WERI-Rb-1 (cell line): ENCODE results near the gene ABCB4.
A peak's percentile ranks its signal among the peaks of the same experiment; 100 is the strongest.

Experiments
- DNase-seq: peaks from one replicate; pipeline ENCODE4 v3.0.0-alpha.2; 2020
- H3K27ac ChIP-seq: fragments of 250-450 bp; sonication (Bioruptor Pico); 2 replicates; pipeline ENCODE4 v1.5.1; 2020; ENCODE audit warnings: mild to moderate bottlenecking, moderate library complexity
- H3K27me3 ChIP-seq: fragments of 250-450 bp; sonication (Bioruptor Pico); 2 replicates; pipeline ENCODE4 v1.5.1; 2021; ENCODE audit warnings: mild to moderate bottlenecking, low read depth, moderate library complexity; ENCODE audit not compliant: insufficient read depth, severe bottlenecking
- H3K36me3 ChIP-seq: fragments of 250-450 bp; sonication (Bioruptor Pico); 2 replicates; pipeline ENCODE4 v1.5.1; 2020; ENCODE audit warnings: mild to moderate bottlenecking, moderate library complexity
- H3K4me3 ChIP-seq: 2 replicates; pipeline ENCODE4 v1.5.1; 2011; ENCODE audit warnings: low read depth, mild to moderate bottlenecking, control low read depth, low read length
- H3K9me3 ChIP-seq: fragments of 250-450 bp; sonication (Bioruptor Pico); 2 replicates; pipeline ENCODE4 v1.5.1; 2021; ENCODE audit warnings: mild to moderate bottlenecking, moderate library complexity; ENCODE audit not compliant: severe bottlenecking
- TF ChIP-seq, protein P1 (sequence below): IDR thresholded peaks from 2 replicates; pipeline ENCODE4 v1.5.1; 2011; ENCODE audit warnings: low read depth, mild to moderate bottlenecking, control low read depth, inconsistent platforms, low read length

Gene ABCB4

GRCh38 chr7:87505557-87506245 is 30.2 kb upstream of the ABCB4 start:
- no peaks in the 10 kb centered on the region for H3K27me3 ChIP-seq
- no peaks in the 10 kb centered on the region for H3K36me3 ChIP-seq
- H3K4me3 ChIP-seq, result no peak overlapping the region
- H3K27ac ChIP-seq, result peak overlapping the region; percentile 33
- DNase-seq, result no peak
- TF ChIP-seq, protein P1, sequence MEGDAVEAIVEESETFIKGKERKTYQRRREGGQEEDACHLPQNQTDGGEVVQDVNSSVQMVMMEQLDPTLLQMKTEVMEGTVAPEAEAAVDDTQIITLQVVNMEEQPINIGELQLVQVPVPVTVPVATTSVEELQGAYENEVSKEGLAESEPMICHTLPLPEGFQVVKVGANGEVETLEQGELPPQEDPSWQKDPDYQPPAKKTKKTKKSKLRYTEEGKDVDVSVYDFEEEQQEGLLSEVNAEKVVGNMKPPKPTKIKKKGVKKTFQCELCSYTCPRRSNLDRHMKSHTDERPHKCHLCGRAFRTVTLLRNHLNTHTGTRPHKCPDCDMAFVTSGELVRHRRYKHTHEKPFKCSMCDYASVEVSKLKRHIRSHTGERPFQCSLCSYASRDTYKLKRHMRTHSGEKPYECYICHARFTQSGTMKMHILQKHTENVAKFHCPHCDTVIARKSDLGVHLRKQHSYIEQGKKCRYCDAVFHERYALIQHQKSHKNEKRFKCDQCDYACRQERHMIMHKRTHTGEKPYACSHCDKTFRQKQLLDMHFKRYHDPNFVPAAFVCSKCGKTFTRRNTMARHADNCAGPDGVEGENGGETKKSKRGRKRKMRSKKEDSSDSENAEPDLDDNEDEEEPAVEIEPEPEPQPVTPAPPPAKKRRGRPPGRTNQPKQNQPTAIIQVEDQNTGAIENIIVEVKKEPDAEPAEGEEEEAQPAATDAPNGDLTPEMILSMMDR, result no peak
- H3K9me3 ChIP-seq, result no peaks in the 10 kb centered on the region

GRCh38 chr7:87505122-87505521 is 29.6 kb upstream of the ABCB4 start:
- H3K9me3 ChIP-seq, result no peaks in the 10 kb centered on the region
- TF ChIP-seq, protein P1, result no peak
- H3K27ac ChIP-seq, result peak overlapping the region; percentile 33; the same call in 1 of the 2 replicates

DNA sequence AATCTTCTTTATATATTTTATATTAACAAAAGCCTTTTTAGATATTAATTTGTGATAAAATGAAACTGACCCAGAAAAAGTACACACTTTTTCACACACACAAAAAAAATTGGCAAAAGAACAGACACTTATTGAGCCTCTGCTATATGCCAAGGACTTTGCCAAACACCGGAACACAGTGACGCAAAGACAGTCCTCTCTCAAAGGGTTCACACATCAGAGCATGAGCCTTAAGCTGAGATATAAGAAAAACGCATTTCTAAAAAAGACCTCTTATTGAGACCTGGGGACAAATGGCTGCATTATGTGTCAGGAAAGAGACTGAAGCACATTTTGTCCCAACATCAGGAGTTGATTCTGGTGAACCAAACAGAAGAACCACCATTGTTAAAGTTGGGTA is 24.0 kb upstream of the ABCB4 start:
- Histone ChIP-seq H3K36me3 (no peaks in the 10 kb centered on the region), H3K4me3 (no peak overlapping the region), H3K27me3 (no peaks in the 10 kb centered on the region), H3K27ac (no peak overlapping the region), H3K9me3 (no peaks in the 10 kb centered on the region)
- no peak for DNase-seq
- TF ChIP-seq, protein P1, result no peak

More at GRCh38 chr7:87505122-87505521, 29.6 kb upstream of the ABCB4 start:
- no peaks in the 10 kb centered on the region for H3K36me3 ChIP-seq
- no peak overlapping the region for H3K4me3 ChIP-seq
- DNase-seq, result no peak
- H3K27me3 ChIP-seq, result no peaks in the 10 kb centered on the region

DNA sequence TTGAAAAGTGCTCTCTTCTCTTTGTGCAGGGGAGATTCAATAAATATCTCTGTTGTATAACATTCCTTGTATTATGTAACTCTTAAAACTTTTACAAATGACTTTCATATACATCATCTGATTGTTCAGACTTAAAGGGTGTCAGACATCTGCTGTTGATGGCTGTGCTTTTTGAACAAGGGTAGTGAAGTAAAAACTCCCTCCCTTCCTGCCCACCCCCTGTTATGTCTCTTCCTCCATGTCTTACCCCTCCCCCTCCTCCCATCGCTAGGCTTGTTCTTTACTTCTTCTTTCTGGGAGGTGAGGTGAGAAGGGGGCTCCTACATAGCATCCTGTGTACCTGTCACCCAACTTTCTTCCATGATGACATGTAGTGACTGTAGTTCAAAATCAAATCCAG is 23.4 kb upstream of the ABCB4 start:
- Histone ChIP-seq H3K9me3 (no peaks in the 10 kb centered on the region), H3K4me3 (no peak overlapping the region), H3K27me3 (no peaks in the 10 kb centered on the region), H3K27ac (no peak overlapping the region), H3K36me3 (no peaks in the 10 kb centered on the region)
- TF ChIP-seq, protein P1, result no peak
- no peak for DNase-seq

- no peak overlapping the region for H3K27ac ChIP-seq
- no peak overlapping the region for H3K4me3 ChIP-seq
- no peaks in the 10 kb centered on the region for H3K27me3 ChIP-seq
- TF ChIP-seq, protein P1, result no peak
- H3K36me3 ChIP-seq, result no peaks in the 10 kb centered on the region
- no peak for DNase-seq
- H3K9me3 ChIP-seq, result no peaks in the 10 kb centered on the region
Measured at GRCh38 chr7:87497482-87497881, 22.0 kb upstream of the ABCB4 start.

GRCh38 chr7:87495366-87495765 is 19.9 kb upstream of the ABCB4 start:
- no peaks in the 10 kb centered on the region for H3K27me3 ChIP-seq
- no peak overlapping the region for H3K27ac ChIP-seq
- H3K36me3 ChIP-seq, result no peaks in the 10 kb centered on the region
- TF ChIP-seq, protein P1, result no peak
- no peak for DNase-seq
- peaks cover 2% of the 10 kb centered on the region for H3K9me3 ChIP-seq
- no peak overlapping the region for H3K4me3 ChIP-seq
